GM12872 (cell line): ENCODE measurements around the gene CARM1.

Experiments
- TF ChIP-seq, protein P1 (sequence below): IDR thresholded peaks from 3 replicates; pipeline ENCODE4 v1.5.1; 2011; ENCODE audit warnings: low read depth, mild to moderate bottlenecking, low read length, moderate library complexity; ENCODE audit not compliant: insufficient read depth

Gene CARM1

DNA sequence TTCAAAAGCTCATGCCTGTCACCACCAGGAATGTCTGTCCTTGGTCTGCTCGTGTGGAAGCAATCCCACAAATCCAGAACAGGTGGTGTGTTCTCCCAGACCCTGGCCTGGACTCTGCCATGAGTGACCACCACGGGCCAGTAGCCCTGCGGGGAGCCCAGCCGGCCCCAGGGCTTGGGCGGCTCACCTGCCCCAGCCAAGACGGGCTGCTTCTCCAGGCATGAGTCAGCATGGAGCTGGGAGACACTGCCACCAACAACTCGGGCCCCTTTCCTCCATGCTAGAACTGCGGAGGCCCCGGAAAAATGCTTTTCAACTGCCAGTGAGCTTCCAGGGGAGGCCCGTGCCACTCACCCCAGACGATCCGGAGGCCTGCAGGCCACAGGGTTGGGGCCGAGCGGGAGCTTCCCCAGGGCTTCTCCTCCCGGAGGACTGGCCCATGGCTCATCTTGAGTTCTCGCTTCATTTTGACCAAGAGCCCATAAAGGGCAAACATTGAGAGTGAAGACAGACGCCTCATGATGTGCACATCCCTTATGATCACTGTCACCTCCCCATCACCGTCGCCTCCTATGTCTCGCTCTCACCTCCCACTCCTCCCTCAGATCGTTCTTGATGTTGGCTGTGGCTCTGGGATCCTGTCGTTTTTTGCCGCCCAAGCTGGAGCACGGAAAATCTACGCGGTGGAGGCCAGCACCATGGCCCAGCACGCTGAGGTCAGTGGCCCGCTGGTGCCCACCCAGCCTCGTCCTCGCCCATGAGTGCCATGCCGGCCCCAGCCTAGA is 40.4 kb downstream of the CARM1 start:
- TF ChIP-seq, protein P1, sequence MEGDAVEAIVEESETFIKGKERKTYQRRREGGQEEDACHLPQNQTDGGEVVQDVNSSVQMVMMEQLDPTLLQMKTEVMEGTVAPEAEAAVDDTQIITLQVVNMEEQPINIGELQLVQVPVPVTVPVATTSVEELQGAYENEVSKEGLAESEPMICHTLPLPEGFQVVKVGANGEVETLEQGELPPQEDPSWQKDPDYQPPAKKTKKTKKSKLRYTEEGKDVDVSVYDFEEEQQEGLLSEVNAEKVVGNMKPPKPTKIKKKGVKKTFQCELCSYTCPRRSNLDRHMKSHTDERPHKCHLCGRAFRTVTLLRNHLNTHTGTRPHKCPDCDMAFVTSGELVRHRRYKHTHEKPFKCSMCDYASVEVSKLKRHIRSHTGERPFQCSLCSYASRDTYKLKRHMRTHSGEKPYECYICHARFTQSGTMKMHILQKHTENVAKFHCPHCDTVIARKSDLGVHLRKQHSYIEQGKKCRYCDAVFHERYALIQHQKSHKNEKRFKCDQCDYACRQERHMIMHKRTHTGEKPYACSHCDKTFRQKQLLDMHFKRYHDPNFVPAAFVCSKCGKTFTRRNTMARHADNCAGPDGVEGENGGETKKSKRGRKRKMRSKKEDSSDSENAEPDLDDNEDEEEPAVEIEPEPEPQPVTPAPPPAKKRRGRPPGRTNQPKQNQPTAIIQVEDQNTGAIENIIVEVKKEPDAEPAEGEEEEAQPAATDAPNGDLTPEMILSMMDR = no peak

DNA sequence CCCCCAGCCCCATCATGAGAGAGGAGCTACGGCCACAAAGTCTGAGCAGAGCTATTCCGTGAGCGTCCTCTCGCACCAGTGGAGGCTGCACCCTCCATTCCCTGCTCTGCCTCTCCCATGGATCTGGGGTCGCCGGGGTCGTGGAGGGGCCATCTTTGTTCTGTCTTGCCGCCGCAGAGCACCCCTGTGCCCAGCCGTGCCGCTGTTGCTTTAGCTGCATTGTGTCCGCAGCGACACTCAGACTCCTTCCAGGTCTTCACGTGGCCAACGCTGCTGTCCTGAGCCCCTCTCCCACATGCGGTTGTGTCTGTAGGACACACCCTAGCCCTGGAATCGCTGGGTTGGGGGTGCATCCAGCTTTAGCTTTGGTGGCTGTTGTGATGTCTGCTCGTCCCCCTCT is 41.3 kb downstream of the CARM1 start:
- TF ChIP-seq, protein P1 = no peak

DNA sequence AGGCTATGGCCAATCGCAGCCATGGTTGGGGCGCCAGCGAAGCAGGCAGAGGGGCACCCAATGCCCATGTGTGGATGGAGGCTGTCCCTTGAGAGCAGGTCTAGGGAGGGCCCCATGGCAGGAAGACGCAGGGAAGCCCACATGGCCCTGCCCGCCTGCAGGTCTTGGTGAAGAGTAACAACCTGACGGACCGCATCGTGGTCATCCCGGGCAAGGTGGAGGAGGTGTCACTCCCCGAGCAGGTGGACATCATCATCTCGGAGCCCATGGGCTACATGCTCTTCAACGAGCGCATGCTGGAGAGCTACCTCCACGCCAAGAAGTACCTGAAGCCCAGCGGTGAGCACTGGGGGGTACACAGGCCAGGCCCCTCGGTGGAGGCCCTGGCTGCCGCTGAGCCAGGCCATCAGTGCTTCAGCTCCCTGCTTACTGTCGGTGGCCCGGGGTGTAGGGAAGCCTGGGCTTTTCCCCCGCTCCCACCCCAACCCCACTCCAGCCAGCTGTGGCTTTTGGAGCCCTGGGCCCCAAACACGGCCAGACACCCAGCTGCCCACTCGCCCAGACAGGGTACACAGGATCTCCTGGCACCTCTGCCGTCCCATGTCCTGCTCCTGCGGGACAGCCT is 42.5 kb downstream of the CARM1 start:
- TF ChIP-seq, protein P1 = no peak

DNA sequence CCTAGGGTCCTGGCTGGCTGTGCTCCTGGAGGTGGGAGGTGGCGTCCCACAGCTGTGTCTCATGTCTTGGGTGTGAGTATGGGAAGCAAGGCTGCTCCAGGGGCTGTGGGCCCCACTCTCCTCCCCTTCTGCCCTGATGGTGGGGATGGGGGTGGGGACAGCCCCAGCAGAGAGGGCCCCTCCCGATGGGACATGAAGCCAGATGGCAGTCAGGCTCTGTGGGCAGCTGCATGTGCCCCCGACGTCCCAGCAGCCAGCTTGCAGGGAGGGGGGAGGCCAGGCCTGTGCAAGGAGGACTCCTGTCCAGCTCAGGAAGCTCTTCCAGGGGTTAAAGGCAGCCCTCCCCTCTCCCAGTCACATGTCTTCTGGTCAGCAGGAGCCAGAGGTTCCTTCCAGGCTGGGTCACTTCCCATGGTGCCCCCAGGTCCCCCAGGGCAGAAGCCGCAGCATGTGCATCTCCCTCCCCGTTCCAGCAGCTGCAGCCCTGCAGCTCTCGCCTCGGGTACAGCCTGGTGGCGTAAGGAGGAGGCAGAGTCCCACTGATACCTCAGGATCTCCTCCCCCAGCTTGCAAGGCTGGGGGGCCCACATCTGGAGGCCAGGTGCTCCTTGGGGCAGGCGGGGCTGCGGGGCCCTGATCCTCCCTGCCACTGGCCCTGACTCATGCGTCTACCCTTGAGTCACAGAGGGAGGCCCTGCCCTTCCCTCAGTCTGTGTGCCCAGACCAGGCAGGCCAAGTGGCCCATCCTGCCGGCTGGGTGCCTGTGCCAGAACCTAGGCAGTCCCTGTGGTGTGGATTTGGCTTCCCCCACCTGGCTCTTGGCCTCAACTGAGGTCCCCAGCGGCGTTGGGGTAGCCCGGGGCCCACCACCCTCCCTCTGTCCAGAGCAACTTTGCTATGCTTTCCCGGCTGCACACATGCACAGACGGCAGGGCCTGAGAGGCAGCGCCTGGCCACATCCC is 44.1 kb downstream of the CARM1 start:
- TF ChIP-seq, protein P1 = no peak

DNA sequence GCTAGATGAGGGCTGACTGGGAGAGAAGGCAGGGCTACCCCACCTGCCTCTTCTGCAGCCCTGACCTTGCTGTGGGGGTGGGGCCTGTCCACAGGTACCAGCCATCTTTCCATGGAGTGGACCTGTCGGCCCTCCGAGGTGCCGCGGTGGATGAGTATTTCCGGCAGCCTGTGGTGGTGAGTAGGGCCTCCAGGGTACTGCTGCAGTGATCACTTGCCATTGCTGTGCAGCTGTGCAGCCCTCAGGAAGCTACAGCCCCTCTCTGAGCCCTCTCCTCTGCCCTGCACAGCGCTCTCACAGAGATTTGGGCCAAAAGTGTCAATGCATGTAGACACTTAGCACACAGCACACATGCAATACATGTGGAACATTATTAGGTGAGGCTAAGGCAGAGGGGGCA is 45.2 kb downstream of the CARM1 start:
- TF ChIP-seq, protein P1 = no peak

DNA sequence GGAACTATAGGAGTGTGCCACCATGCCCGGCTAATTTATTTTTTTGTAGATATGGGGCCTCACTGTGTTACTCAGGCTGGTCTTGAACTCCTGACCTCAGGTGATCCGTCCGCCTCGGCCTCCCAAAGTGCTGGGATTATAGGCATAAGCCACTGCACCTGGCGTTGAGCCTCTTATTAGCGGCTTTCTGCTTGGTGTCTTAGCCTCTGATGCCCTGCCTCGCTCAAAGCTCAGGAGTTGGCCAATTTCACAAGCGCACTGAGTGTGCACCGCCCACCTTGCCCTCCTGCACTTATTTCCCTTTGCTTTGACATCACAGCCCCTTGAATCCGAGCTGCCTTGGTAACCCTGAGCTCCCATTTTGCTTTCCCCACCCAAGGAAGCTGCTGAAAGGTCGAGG is 47.0 kb downstream of the CARM1 start:
- TF ChIP-seq, protein P1 = no peak
